A549 (cell line): ENCODE measurements around the gene PTPA. TPM values are rescaled to one million over a fixed set of nuclear protein-coding genes. Genes with fewer than 3 reads are reported as not detected.
A peak's percentile ranks its signal among the peaks of the same experiment; 100 is the strongest.

Source experiments
- ATAC-seq, 2 experiments: fragments of 200-7000 bp in 1 of 2; fragments of >200 bp in 1 of 2; cut with Nextera tagmentation in 1 of 2; cut with Tn5 transposase in 1 of 2; 3 replicates each; pipeline versions ENCODE4 v1.8.0 to v1.9.1; 2018 to 2020; ENCODE audit warnings: mild to moderate bottlenecking in 1 of 2, moderate library complexity in 1 of 2
- CTCF ChIA-PET: fragments of 300-600 bp; sonication (Branson Sonifier 250); formaldehyde crosslinking; extraction: SDS; loops from one replicate; lab custom pipeline; 2021; ENCODE audit warnings: antibody characterized with exemption, inconsistent platforms; lab: Yijun Ruan, JAX
- POLR2A ChIA-PET: fragments of 350-600 bp; formaldehyde crosslinking; extraction: SDS; loops from one replicate; lab custom pipeline; 2021; ENCODE audit warnings: antibody characterized with exemption, inconsistent platforms; lab: Yijun Ruan, JAX
- DNase-seq, 2 experiments: peaks; one replicate each; pipeline versions ENCODE4 v3.0.0 to v3.0.0-alpha.2; 2011 to 2016; ENCODE audit warnings: low read depth in 1 of 2, low spot score in 1 of 2
- FAIRE-seq: peaks from 2 replicates; lab custom pipeline; 2011; peaks lifted over from hg19 to GRCh38; lab: Jason Lieb, UNC
- H3K27ac ChIP-seq, 2 experiments: fragments of >200 bp; sonication (Bioruptor Twin); formaldehyde crosslinking; 3 replicates each; pipeline ENCODE4 v1.5.1; 2016 to 2017
- H3K4me1 ChIP-seq: fragments of >200 bp; sonication (Bioruptor Twin); formaldehyde crosslinking; 3 replicates; pipeline ENCODE4 v1.6.1; 2016
- H3K4me2 ChIP-seq: fragments of >200 bp; sonication (Bioruptor Twin); formaldehyde crosslinking; 3 replicates; pipeline ENCODE4 v1.6.1; 2016
- H3K4me3 ChIP-seq: fragments of >200 bp; sonication (Bioruptor Twin); formaldehyde crosslinking; 3 replicates; pipeline ENCODE4 v1.5.1; 2016
- H3K9me3 ChIP-seq: fragments of >200 bp; sonication (Bioruptor Twin); formaldehyde crosslinking; 3 replicates; pipeline ENCODE4 v1.6.1; 2016
- BHLHE40 ChIP-seq: IDR thresholded peaks from 2 replicates; pipeline ENCODE4 v1.6.1; 2012; ENCODE audit warnings: low read depth, low read length, inconsistent platforms
- CBX8 ChIP-seq: fragments of 200-600 bp; sonication (generic); IDR thresholded peaks from 2 replicates; pipeline ENCODE4 v1.6.1; 2016
- CHD2 ChIP-seq: fragments of 150-350 bp; IDR thresholded peaks from 2 replicates; pipeline ENCODE4 v1.6.1; 2014; ENCODE audit warnings: low read length; ENCODE audit not compliant: partially characterized antibody
- EHMT2 ChIP-seq: fragments of 200-600 bp; sonication (generic); IDR thresholded peaks from 2 replicates; pipeline ENCODE4 v1.6.1; 2016; ENCODE audit warnings: antibody characterized with exemption, low read depth, mild to moderate bottlenecking, moderate library complexity
- FOSL2 ChIP-seq, 2 experiments: fragments of 450-650 bp in 1 of 2; fragments of >200 bp in 1 of 2; sonication (Bioruptor Twin) in 1 of 2; formaldehyde crosslinking; IDR thresholded peaks; 2 replicates each; pipeline versions ENCODE4 v1.5.0 to v1.6.1; 2016 to 2020; ENCODE audit warnings: mild to moderate bottlenecking in 1 of 2, moderate library complexity in 1 of 2
- FOXS1 ChIP-seq: fragments of 250-450 bp; sonication (Bioruptor Pico); IDR thresholded peaks from 2 replicates; pipeline ENCODE4 v1.5.0; 2020; ENCODE audit warnings: mild to moderate bottlenecking, moderate library complexity
- GATA3 ChIP-seq: IDR thresholded peaks from 2 replicates; pipeline ENCODE4 v1.6.1; 2012; ENCODE audit warnings: borderline replicate concordance
- HEYL ChIP-seq: fragments of 250-450 bp; sonication (Bioruptor Pico); IDR thresholded peaks from 2 replicates; pipeline ENCODE4 v1.8.0; 2021; ENCODE audit warnings: mild to moderate bottlenecking, moderate library complexity
- HMGXB4 ChIP-seq: fragments of 250-450 bp; sonication (Bioruptor Pico); IDR thresholded peaks from 2 replicates; pipeline ENCODE4 v1.5.0; 2021; ENCODE audit warnings: mild to moderate bottlenecking, moderate library complexity, borderline replicate concordance
- HOXA7 ChIP-seq: fragments of 250-450 bp; sonication (Bioruptor Pico); IDR thresholded peaks from 2 replicates; pipeline ENCODE4 v1.5.0; 2020; ENCODE audit warnings: mild to moderate bottlenecking, moderate library complexity
- HOXB13 ChIP-seq: fragments of 250-450 bp; sonication (Bioruptor Pico); IDR thresholded peaks from 2 replicates; pipeline ENCODE4 v1.5.0; 2020; ENCODE audit warnings: low read depth, mild to moderate bottlenecking, moderate library complexity
- HOXB5 ChIP-seq: fragments of 250-450 bp; sonication (Bioruptor Pico); IDR thresholded peaks from 2 replicates; pipeline ENCODE4 v1.5.0; 2020; ENCODE audit warnings: mild to moderate bottlenecking, moderate library complexity
- JUNB ChIP-seq: fragments of >200 bp; sonication (Bioruptor Twin); formaldehyde crosslinking; IDR thresholded peaks from 2 replicates; pipeline ENCODE4 v1.6.1; 2016
- KDM1A ChIP-seq: fragments of 200-600 bp; sonication (generic); IDR thresholded peaks from 2 replicates; pipeline ENCODE4 v1.6.1; 2016; ENCODE audit warnings: low read depth, mild to moderate bottlenecking
- KDM5A ChIP-seq: fragments of 200-600 bp; sonication (generic); IDR thresholded peaks from 2 replicates; pipeline ENCODE4 v1.6.1; 2016; ENCODE audit warnings: antibody characterized with exemption, mild to moderate bottlenecking
- MAFK ChIP-seq: fragments of 450-650 bp; IDR thresholded peaks from 2 replicates; pipeline ENCODE4 v1.6.1; 2014; ENCODE audit not compliant: partially characterized antibody
- NFE2L2 ChIP-seq: fragments of 150-350 bp; conservative IDR thresholded peaks from 2 replicates; pipeline ENCODE4 v1.6.1; 2014; ENCODE audit warnings: low read length
- PHF8 ChIP-seq: fragments of 200-600 bp; sonication (generic); IDR thresholded peaks from 2 replicates; pipeline ENCODE4 v1.6.1; 2016; ENCODE audit warnings: low read depth, mild to moderate bottlenecking, antibody characterized with exemption, moderate library complexity, borderline replicate concordance
- RCOR1 ChIP-seq: fragments of 150-350 bp; IDR thresholded peaks from 2 replicates; pipeline ENCODE4 v1.6.1; 2014; ENCODE audit warnings: antibody characterized with exemption, low read length, low read depth
- SMC3 ChIP-seq: fragments of >200 bp; sonication (Bioruptor Twin); formaldehyde crosslinking; IDR thresholded peaks from 3 replicates; pipeline ENCODE4 v1.6.1; 2018; ENCODE audit warnings: inconsistent platforms
- TP53 ChIP-seq: fragments of 250-450 bp; sonication (Bioruptor Pico); IDR thresholded peaks from 2 replicates; pipeline ENCODE4 v1.5.0; 2021; ENCODE audit warnings: mild to moderate bottlenecking, moderate library complexity
- USF2 ChIP-seq: fragments of 450-650 bp; IDR thresholded peaks from 2 replicates; pipeline ENCODE4 v1.6.1; 2014; ENCODE audit warnings: antibody characterized with exemption
- ZFP36 ChIP-seq: fragments of 450-650 bp; IDR thresholded peaks from 2 replicates; pipeline ENCODE4 v1.6.1; 2014; ENCODE audit warnings: borderline replicate concordance; ENCODE audit not compliant: partially characterized antibody
- ZNF302 ChIP-seq: fragments of 250-450 bp; sonication (Bioruptor Pico); IDR thresholded peaks from 2 replicates; pipeline ENCODE4 v1.9.0; 2021; ENCODE audit warnings: inconsistent platforms, mild to moderate bottlenecking, moderate library complexity
- WGBS: methylation state at CpG from one replicate; pipeline ENCODE4 v1.1.6; 2017; ENCODE audit errors: missing lambda C conversion rate; 5-methylcytosine and 5-hydroxymethylcytosine counted together
- polyA plus RNA-seq, 4 experiments: library from polyadenylated mRNA; depleted of rRNA in 3 of 4; stranded (reverse); fragments of >200 nt; fragmentation: RNase III in 1 of 4; extraction: RNeasy Plus Mini Kit Qiagen cat#74134 plus additional on column Dnase treatment in 1 of 4; gene quantifications; 2 replicates in 3 of 4; 3 replicates in 1 of 4; pipeline ENCODE4 v1.2.3, GENCODE V29; 2011 to 2017
- TF ChIP-seq, protein P1 (sequence below): IDR thresholded peaks from 2 replicates; pipeline ENCODE4 v1.6.1; 2012; ENCODE audit warnings: low read depth, borderline replicate concordance

PTPA gene
- polyA plus RNA-seq, 2 of the 4 experiments (the other 2 are of a cell fraction), result 140 to 161 TPM

- DNase-seq (no peak), ATAC-seq (no peak), FAIRE-seq (no peak)
- Histone ChIP-seq H3K4me3 (no peak overlapping the region), H3K9me3 (no peaks in the 10 kb centered on the region), H3K4me1 (peaks cover 68% of the 10 kb centered on the region), H3K27ac (peak overlapping the region; percentile 99), H3K4me2 (peak overlapping the region; percentile 32; the same call in 2 of the 3 replicates)
- WGBS, result 51% methylated on average over 6 of the region's 6 CpGs
- no peak for TF ChIP-seq FOSL2 (IDR thresholded peaks at IDR 0.05)
- TF ChIP-seq FOSL2 (CRISPR knock-in tag; IDR thresholded peaks at IDR 0.05), result peak; percentile 65
- no peak for TF ChIP-seq JUNB
- POLR2A ChIA-PET, result interaction anchor here (1.1 to 1.5 kb wide), 2 partner anchors 314 to 326 kb away, joined by 5 to 7 read pairs; no protein-coding TSS in a partner anchor
- CTCF ChIA-PET, result interaction anchor here (0.5 to 38.0 kb wide), 7 partner anchors 10 to 455 kb away, joined by 3 to 1029 read pairs (median 57); partner anchors contain the start of genes C9orf50 and NTMT1
Measured at GRCh38 chr9:129170229-129170628, 59.0 kb downstream of the PTPA start.

DNA sequence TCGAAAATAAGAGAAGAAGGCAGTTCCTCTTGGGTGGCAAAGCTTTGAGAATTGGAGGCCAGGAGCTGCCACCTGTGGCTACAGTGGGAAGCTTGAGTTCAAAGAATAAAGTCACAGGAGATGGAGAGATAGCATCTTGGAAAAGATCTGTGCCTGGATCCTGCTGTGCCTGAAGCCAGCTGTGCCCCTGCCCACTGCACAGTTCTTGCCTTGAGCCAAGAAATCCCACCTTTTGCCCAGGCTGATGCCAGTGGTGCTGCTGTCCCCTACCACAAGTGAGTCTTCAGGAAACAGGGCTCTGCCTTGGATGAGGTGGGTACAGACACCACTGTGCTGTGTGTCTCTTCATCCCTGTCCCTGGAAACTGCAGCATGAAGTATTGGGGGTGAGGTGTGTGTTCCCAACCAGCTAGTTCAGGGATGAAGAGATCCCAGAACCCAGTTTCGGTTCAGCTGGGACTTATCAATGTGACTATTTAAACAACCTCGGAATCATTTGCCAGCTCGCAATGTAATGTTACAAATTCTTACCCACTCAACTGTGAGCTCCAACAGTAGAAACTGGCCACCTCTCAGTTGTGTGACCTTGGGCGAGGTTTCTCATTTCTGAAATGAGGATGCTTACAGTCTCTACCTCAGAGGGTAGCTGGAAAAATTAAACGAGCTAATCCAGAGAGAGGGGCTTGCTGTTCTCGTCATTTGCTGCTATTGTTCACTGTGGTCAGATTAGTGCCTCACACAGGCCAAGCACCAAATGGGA, 61.0 kb downstream of the PTPA start:
- TF ChIP-seq SMC3 (no peak), FOSL2 (IDR thresholded peaks at IDR 0.05) (no peak), FOSL2 (CRISPR knock-in tag; IDR thresholded peaks at IDR 0.05) (no peak), HOXB5 (CRISPR knock-in tag) (no peak), CHD2 (no peak), HEYL (CRISPR knock-in tag) (no peak), CBX8 (no peak), ZNF302 (CRISPR knock-in tag) (no peak), HOXB13 (CRISPR knock-in tag) (no peak), BHLHE40 (no peak), RCOR1 (no peak), FOXS1 (no peak), EHMT2 (no peak)
- CTCF ChIA-PET, result interaction anchor here (0.6 to 38.0 kb wide), 22 partner anchors 9 to 453 kb away, joined by 3 to 1029 read pairs (median 9); partner anchors contain the start of genes C9orf50 and NTMT1
- FAIRE-seq (no peak), ATAC-seq (no peak), DNase-seq (no peak)
- no peak overlapping the region for H3K4me3 ChIP-seq
- 57% methylated on average over 7 of the region's 7 CpGs for WGBS
- no peaks in the 10 kb centered on the region for H3K9me3 ChIP-seq
- H3K4me2 ChIP-seq, result peak overlapping the region; percentile 96
- peak overlapping the region; percentile 99 for H3K27ac ChIP-seq
- H3K4me1 ChIP-seq, result peaks cover 57% of the 10 kb centered on the region
- POLR2A ChIA-PET, result interaction anchor here (0.8 to 7.3 kb wide), 4 partner anchors 32 to 324 kb away, joined by 3 to 171 read pairs (median 21); no protein-coding TSS in a partner anchor

GRCh38 chr9:129172816-129173215, 61.6 kb downstream of the PTPA start:
- DNase-seq (no peak), ATAC-seq (no peak), FAIRE-seq (no peak)
- peak overlapping the region; percentile 96 for H3K4me2 ChIP-seq
- H3K9me3 ChIP-seq, result no peaks in the 10 kb centered on the region
- peak overlapping the region; percentile 99 for H3K27ac ChIP-seq
- WGBS, result 35% methylated on average over 4 of the region's 5 CpGs
- TF ChIP-seq USF2 (no peak), HOXA7 (CRISPR knock-in tag) (no peak), MAFK (no peak), ZFP36 (no peak), PHF8 (no peak), TP53 (CRISPR knock-in tag) (no peak), JUNB (no peak), HMGXB4 (CRISPR knock-in tag) (no peak), CHD2 (no peak), NFE2L2 (no peak), KDM5A (no peak), SMC3 (no peak), GATA3 (no peak), FOXS1 (no peak), CBX8 (no peak), KDM1A (no peak), HOXB5 (CRISPR knock-in tag) (no peak), ZNF302 (CRISPR knock-in tag) (no peak)
- TF ChIP-seq, protein P1, sequence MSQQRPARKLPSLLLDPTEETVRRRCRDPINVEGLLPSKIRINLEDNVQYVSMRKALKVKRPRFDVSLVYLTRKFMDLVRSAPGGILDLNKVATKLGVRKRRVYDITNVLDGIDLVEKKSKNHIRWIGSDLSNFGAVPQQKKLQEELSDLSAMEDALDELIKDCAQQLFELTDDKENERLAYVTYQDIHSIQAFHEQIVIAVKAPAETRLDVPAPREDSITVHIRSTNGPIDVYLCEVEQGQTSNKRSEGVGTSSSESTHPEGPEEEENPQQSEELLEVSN, result no peak
- H3K4me3 ChIP-seq, result no peak overlapping the region
- H3K4me1 ChIP-seq, result peaks cover 50% of the 10 kb centered on the region
- CTCF ChIA-PET, result interaction anchor here (0.6 to 38.0 kb wide), 26 partner anchors 8 to 453 kb away, joined by 3 to 1029 read pairs (median 10); partner anchors contain the start of genes C9orf50 and NTMT1
- POLR2A ChIA-PET, result interaction anchor here (0.8 to 7.3 kb wide), 5 partner anchors 30 to 324 kb away, joined by 3 to 171 read pairs (median 23); no protein-coding TSS in a partner anchor
